HG03064 (cell line): ENCODE measurements around the gene SYNE1.
A peak's percentile ranks its signal among the peaks of the same experiment; 100 is the strongest.
"Not testable (repeated sequence)": the region's sequence is repeated elsewhere in the genome, so short reads cannot be mapped to it uniquely, and the experiment has no call there.

Source experiments
- ATAC-seq: cut with Tn5 transposase; IDR thresholded peaks from one replicate; pipeline ENCODE4 v1.9.1; 2021; ENCODE audit warnings: low read depth; ENCODE audit not compliant: unreplicated experiment

SYNE1 gene

GRCh38 chr6:152637296-152638047 lies at the start of gene SYNE1:
TSS of gene SYNE1 (minus strand) at chr6:152637362. CDS start at chr6:152628331, 9,031 bp downstream.
- no peak for ATAC-seq

GRCh38 chr6:152685819-152686218 lies 48.7 kb upstream of the SYNE1 start:
- ATAC-seq = no peak

GRCh38 chr6:152682935-152683334 lies 45.8 kb upstream of the SYNE1 start:
- not testable (repeated sequence) for ATAC-seq

- ATAC-seq = no peak
These were observed 45.0 kb upstream of the SYNE1 start for GRCh38 chr6:152682141-152682540.

GRCh38 chr6:152680879-152681517 lies 43.8 kb upstream of the SYNE1 start:
- ATAC-seq = no peak

GRCh38 chr6:152680151-152680550 lies 43.0 kb upstream of the SYNE1 start:
- ATAC-seq = no peak

GRCh38 chr6:152673236-152673635 lies 36.1 kb upstream of the SYNE1 start:
- ATAC-seq = no peak

- no peak for ATAC-seq
These were observed 34.0 kb upstream of the SYNE1 start for GRCh38 chr6:152671171-152671570.

- ATAC-seq = no peak
These were observed 32.7 kb upstream of the SYNE1 start for GRCh38 chr6:152669895-152670294.

- ATAC-seq = no peak
These were observed 24.6 kb upstream of the SYNE1 start for GRCh38 chr6:152661776-152662175.

GRCh38 chr6:152651986-152652385 lies 14.8 kb upstream of the SYNE1 start:
- no peak for ATAC-seq

GRCh38 chr6:152648105-152648504 lies 10.9 kb upstream of the SYNE1 start:
- no peak for ATAC-seq

GRCh38 chr6:152646732-152647131 lies 9.6 kb upstream of the SYNE1 start:
- ATAC-seq = not testable (repeated sequence)

GRCh38 chr6:152642578-152643375 lies 5.6 kb upstream of the SYNE1 start:
- no peak for ATAC-seq

- no peak for ATAC-seq
These were observed 410 bp downstream of the SYNE1 start for GRCh38 chr6:152636609-152637295.

GRCh38 chr6:152636021-152636608 lies 1.0 kb downstream of the SYNE1 start:
- ATAC-seq = no peak

GRCh38 chr6:152634773-152635172 lies 2.4 kb downstream of the SYNE1 start:
- peak; percentile 58 for ATAC-seq

GRCh38 chr6:152632121-152632782 lies 4.9 kb downstream of the SYNE1 start:
- no peak for ATAC-seq

GRCh38 chr6:152631376-152631775 lies 5.8 kb downstream of the SYNE1 start:
- no peak for ATAC-seq

- no peak for ATAC-seq
These were observed 6.3 kb downstream of the SYNE1 start for GRCh38 chr6:152630832-152631231.
